ENCODE measurements around the gene FRYL.

DNA sequence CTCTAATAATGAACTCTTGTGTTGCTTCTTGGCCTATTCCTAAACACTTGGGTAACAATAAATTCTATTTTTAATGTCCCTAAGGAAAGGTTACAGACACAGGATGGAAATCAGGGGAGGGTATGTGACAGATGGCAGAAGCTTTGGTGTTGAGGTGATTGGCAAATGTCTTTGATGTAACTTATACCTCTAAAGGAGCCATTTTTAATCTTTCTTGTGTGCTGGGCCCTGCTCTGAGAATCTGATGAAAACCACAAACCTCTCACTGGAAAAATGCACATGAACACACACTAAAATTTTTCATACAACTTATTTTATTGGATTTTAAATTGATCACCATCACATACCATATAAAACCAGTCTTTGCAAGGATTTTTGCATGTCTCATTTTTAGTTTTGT lies 17.7 kb downstream of the FRYL start:
- TF ChIP-seq POLR2AphosphoS5 (IDR thresholded peaks at IDR 0.05; ENCODE audit: borderline replicate concordance, low read depth, low read length) (no peak), EZH2 (IDR thresholded peaks at IDR 0.05) (no peak), FOXP2 (optimal IDR thresholded peaks at IDR 0.05; ENCODE audit: control extremely low read depth, extremely low read length, insufficient read depth) (no peak)

All from SK-N-MC (cell line).